ENCODE results near the gene PDHB. TPM values are rescaled to one million over a fixed set of nuclear protein-coding genes. Genes with fewer than 3 reads are reported as not detected.

The PDHB gene
- total and polyA plus RNA-seq, 2 of the 13 experiments (the other 11 are each of a cell fraction or from before 2014, with no cell fraction given) = 108 to 153 TPM

DNA sequence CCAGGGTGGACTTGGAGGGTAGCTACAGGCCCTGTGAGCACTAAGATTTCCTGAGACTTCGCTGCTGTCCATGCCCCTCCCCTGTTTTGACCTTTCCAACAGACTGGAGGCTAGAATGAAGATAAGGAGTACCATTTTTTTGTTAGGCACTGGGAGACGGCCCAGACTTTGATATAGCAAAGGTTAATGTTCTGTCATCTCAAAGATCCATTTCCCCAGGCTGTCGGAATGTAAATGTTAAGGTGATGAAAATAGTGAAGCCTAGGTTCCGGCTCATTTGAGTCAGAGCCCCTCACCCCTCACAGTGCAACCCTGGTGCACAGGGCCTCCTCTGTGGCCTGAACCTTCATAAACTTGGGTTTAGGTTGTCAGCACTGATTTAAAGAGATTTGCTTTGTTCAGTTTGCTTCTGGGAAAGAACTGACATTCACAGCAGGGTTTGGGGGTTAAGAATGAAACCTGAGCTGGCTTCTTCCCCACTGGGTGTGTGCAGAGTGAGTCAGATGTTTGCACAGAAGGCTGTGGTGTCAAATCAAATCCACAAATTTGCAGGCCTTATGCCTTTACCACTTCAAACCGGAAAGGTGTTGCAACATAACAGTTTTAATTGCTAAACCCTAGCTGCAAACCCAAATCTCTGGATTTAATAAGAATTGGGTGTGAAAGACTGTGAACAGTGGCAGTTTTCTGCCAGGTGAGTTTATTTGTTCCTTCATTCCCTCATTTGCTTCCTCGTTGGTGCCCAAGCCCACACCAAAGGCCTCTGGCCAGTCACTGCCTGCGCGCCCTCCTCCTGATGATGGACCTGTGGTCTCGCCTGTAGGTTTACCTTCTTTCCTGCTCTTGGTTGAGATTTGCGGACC is 37.6 kb upstream of the PDHB start (continued):
- TF ChIP-seq JARID2 (CRISPR knock-in tag; IDR thresholded peaks at IDR 0.05; ENCODE audit: insufficient replicate concordance) (no peak), GTF2F1 (IDR thresholded peaks at IDR 0.05; ENCODE audit: low read length) (no peak), PHF21A (CRISPR knock-in tag; IDR thresholded peaks at IDR 0.05) (peak; percentile 99), ZNF558 (CRISPR knock-in tag; IDR thresholded peaks at IDR 0.05; ENCODE audit: borderline replicate concordance) (0 out of 2 replicates have a peak, but pooled peaks have one; percentile 32), ZNF577 (CRISPR knock-in tag; IDR thresholded peaks at IDR 0.05; ENCODE audit: borderline replicate concordance, low read depth) (no peak), MED13 (CRISPR knock-in tag; IDR thresholded peaks at IDR 0.05) (0 out of 2 replicates have a peak, but pooled peaks have one; percentile 36), HDAC1 (CRISPR knock-in tag; IDR thresholded peaks at IDR 0.05) (peak; percentile 80), MIER2 (CRISPR knock-in tag; IDR thresholded peaks at IDR 0.05) (0 out of 2 replicates have a peak, but pooled peaks have one; percentile 40), RARA (CRISPR knock-in tag; IDR thresholded peaks at IDR 0.05) (peak; percentile 89), ZNF768 (CRISPR knock-in tag; IDR thresholded peaks at IDR 0.05) (no peak), TBX3 (IDR thresholded peaks at IDR 0.05; ENCODE audit: borderline replicate concordance) (peak; percentile 99), AGO1 (IDR thresholded peaks at IDR 0.05; ENCODE audit: low read depth, low read length, poor library complexity, severe bottlenecking) (no peak), FOXA1 (IDR thresholded peaks at IDR 0.05) (peak; percentile 95), FOXA1 (CRISPR knock-in tag; IDR thresholded peaks at IDR 0.05) (peak; percentile 98), NFKBIZ (CRISPR knock-in tag; IDR thresholded peaks at IDR 0.05) (0 out of 2 replicates have a peak, but pooled peaks have one; percentile 79), RBM22 (optimal IDR thresholded peaks at IDR 0.05; ENCODE audit: low read length) (no peak), SMARCC2 (IDR thresholded peaks at IDR 0.05) (no peak), ZNF670 (CRISPR knock-in tag; IDR thresholded peaks at IDR 0.05; ENCODE audit: borderline replicate concordance) (no peak), ZC3H4 (CRISPR knock-in tag; IDR thresholded peaks at IDR 0.05; ENCODE audit: borderline replicate concordance) (no peak; the same call in 1 of the 2 replicates), KMT2B (CRISPR knock-in tag; IDR thresholded peaks at IDR 0.05) (peak; percentile 42; the same call in 1 of the 2 replicates), WIZ (CRISPR knock-in tag; IDR thresholded peaks at IDR 0.05) (no peak), NAIF1 (CRISPR knock-in tag; IDR thresholded peaks at IDR 0.05; ENCODE audit: borderline replicate concordance) (no peak)
- TF ChIP-seq, protein P1, sequence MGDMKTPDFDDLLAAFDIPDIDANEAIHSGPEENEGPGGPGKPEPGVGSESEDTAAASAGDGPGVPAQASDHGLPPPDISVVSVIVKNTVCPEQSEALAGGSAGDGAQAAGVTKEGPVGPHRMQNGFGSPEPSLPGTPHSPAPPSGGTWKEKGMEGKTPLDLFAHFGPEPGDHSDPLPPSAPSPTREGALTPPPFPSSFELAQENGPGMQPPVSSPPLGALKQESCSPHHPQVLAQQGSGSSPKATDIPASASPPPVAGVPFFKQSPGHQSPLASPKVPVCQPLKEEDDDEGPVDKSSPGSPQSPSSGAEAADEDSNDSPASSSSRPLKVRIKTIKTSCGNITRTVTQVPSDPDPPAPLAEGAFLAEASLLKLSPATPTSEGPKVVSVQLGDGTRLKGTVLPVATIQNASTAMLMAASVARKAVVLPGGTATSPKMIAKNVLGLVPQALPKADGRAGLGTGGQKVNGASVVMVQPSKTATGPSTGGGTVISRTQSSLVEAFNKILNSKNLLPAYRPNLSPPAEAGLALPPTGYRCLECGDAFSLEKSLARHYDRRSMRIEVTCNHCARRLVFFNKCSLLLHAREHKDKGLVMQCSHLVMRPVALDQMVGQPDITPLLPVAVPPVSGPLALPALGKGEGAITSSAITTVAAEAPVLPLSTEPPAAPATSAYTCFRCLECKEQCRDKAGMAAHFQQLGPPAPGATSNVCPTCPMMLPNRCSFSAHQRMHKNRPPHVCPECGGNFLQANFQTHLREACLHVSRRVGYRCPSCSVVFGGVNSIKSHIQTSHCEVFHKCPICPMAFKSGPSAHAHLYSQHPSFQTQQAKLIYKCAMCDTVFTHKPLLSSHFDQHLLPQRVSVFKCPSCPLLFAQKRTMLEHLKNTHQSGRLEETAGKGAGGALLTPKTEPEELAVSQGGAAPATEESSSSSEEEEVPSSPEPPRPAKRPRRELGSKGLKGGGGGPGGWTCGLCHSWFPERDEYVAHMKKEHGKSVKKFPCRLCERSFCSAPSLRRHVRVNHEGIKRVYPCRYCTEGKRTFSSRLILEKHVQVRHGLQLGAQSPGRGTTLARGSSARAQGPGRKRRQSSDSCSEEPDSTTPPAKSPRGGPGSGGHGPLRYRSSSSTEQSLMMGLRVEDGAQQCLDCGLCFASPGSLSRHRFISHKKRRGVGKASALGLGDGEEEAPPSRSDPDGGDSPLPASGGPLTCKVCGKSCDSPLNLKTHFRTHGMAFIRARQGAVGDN (CRISPR knock-in tag; IDR thresholded peaks at IDR 0.05) = no peak; the same call in 1 of the 2 replicates
- TF ChIP-seq, protein P2, sequence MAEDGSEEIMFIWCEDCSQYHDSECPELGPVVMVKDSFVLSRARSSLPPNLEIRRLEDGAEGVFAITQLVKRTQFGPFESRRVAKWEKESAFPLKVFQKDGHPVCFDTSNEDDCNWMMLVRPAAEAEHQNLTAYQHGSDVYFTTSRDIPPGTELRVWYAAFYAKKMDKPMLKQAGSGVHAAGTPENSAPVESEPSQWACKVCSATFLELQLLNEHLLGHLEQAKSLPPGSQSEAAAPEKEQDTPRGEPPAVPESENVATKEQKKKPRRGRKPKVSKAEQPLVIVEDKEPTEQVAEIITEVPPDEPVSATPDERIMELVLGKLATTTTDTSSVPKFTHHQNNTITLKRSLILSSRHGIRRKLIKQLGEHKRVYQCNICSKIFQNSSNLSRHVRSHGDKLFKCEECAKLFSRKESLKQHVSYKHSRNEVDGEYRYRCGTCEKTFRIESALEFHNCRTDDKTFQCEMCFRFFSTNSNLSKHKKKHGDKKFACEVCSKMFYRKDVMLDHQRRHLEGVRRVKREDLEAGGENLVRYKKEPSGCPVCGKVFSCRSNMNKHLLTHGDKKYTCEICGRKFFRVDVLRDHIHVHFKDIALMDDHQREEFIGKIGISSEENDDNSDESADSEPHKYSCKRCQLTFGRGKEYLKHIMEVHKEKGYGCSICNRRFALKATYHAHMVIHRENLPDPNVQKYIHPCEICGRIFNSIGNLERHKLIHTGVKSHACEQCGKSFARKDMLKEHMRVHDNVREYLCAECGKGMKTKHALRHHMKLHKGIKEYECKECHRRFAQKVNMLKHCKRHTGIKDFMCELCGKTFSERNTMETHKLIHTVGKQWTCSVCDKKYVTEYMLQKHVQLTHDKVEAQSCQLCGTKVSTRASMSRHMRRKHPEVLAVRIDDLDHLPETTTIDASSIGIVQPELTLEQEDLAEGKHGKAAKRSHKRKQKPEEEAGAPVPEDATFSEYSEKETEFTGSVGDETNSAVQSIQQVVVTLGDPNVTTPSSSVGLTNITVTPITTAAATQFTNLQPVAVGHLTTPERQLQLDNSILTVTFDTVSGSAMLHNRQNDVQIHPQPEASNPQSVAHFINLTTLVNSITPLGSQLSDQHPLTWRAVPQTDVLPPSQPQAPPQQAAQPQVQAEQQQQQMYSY (CRISPR knock-in tag; IDR thresholded peaks at IDR 0.05) = peak; percentile 71; the same call in 1 of the 2 replicates

Measured in HepG2 (cell line).